ENCODE data around the gene FAT1.

Gene FAT1

GRCh38 chr4:186709517-186709916, 14.1 kb downstream of the FAT1 start:
- Histone ChIP-seq H3K9ac (ENCODE audit: insufficient read length, low read depth) (no peak overlapping the region), H3K4me1 (ENCODE audit: insufficient read depth, insufficient read length) (no peaks in the 10 kb centered on the region), H3K9me3 (ENCODE audit: insufficient read depth, low read length) (no peaks in the 10 kb centered on the region), H3K27me3 (ENCODE audit: insufficient read depth, insufficient read length) (no peaks in the 10 kb centered on the region), H3K4me3 (ENCODE audit: insufficient read length, low read depth) (no peak overlapping the region), H3K36me3 (ENCODE audit: insufficient read depth, insufficient read length, low read length) (peaks cover 44% of the 10 kb centered on the region)
- TF ChIP-seq ZNF274 (IDR thresholded peaks at IDR 0.05; ENCODE audit: low read depth, low read length) = no peak
- no peak for TF ChIP-seq YY1 (IDR thresholded peaks at IDR 0.05; ENCODE audit: insufficient read depth, insufficient read length)
- TF ChIP-seq SUZ12 (IDR thresholded peaks at IDR 0.05; ENCODE audit: extremely low read depth, insufficient read depth, insufficient read length) = no peak
- no peak for DNase-seq (ENCODE audit: low read depth, low spot score)

GRCh38 chr4:186708554-186708953, 15.1 kb downstream of the FAT1 start:
- H3K9me3 ChIP-seq (ENCODE audit: insufficient read depth, low read length) = no peaks in the 10 kb centered on the region
- TF ChIP-seq SUZ12 (IDR thresholded peaks at IDR 0.05; ENCODE audit: extremely low read depth, insufficient read depth, insufficient read length) (no peak), YY1 (IDR thresholded peaks at IDR 0.05; ENCODE audit: insufficient read depth, insufficient read length) (no peak), ZNF274 (IDR thresholded peaks at IDR 0.05; ENCODE audit: low read depth, low read length) (no peak)
- no peak overlapping the region for H3K9ac ChIP-seq (ENCODE audit: insufficient read length, low read depth)
- peaks cover 51% of the 10 kb centered on the region for H3K36me3 ChIP-seq (ENCODE audit: insufficient read depth, insufficient read length, low read length)
- no peaks in the 10 kb centered on the region for H3K27me3 ChIP-seq (ENCODE audit: insufficient read depth, insufficient read length)
- DNase-seq (ENCODE audit: low read depth, low spot score) = no peak
- H3K4me3 ChIP-seq (ENCODE audit: insufficient read length, low read depth) = no peak overlapping the region
- H3K4me1 ChIP-seq (ENCODE audit: insufficient read depth, insufficient read length) = no peaks in the 10 kb centered on the region

GRCh38 chr4:186707996-186708395, 15.7 kb downstream of the FAT1 start:
- Histone ChIP-seq H3K4me3 (ENCODE audit: insufficient read length, low read depth) (no peak overlapping the region), H3K4me1 (ENCODE audit: insufficient read depth, insufficient read length) (peaks cover under 1% of the 10 kb centered on the region), H3K9me3 (ENCODE audit: insufficient read depth, low read length) (no peaks in the 10 kb centered on the region), H3K27me3 (ENCODE audit: insufficient read depth, insufficient read length) (no peaks in the 10 kb centered on the region), H3K36me3 (ENCODE audit: insufficient read depth, insufficient read length, low read length) (peaks cover 54% of the 10 kb centered on the region), H3K9ac (ENCODE audit: insufficient read length, low read depth) (no peak overlapping the region)
- TF ChIP-seq YY1 (IDR thresholded peaks at IDR 0.05; ENCODE audit: insufficient read depth, insufficient read length) (no peak), SUZ12 (IDR thresholded peaks at IDR 0.05; ENCODE audit: extremely low read depth, insufficient read depth, insufficient read length) (no peak)
- no peak for DNase-seq (ENCODE audit: low read depth, low spot score)

- Histone ChIP-seq H3K9ac (ENCODE audit: insufficient read length, low read depth) (no peak overlapping the region), H3K4me1 (ENCODE audit: insufficient read depth, insufficient read length) (peaks cover 3% of the 10 kb centered on the region), H3K36me3 (ENCODE audit: insufficient read depth, insufficient read length, low read length) (peaks cover 54% of the 10 kb centered on the region), H3K4me3 (ENCODE audit: insufficient read length, low read depth) (no peak overlapping the region), H3K27me3 (ENCODE audit: insufficient read depth, insufficient read length) (no peaks in the 10 kb centered on the region), H3K9me3 (ENCODE audit: insufficient read depth, low read length) (no peaks in the 10 kb centered on the region)
- TF ChIP-seq SUZ12 (IDR thresholded peaks at IDR 0.05; ENCODE audit: extremely low read depth, insufficient read depth, insufficient read length) (no peak), YY1 (IDR thresholded peaks at IDR 0.05; ENCODE audit: insufficient read depth, insufficient read length) (no peak), ZNF274 (IDR thresholded peaks at IDR 0.05; ENCODE audit: low read depth, low read length) (no peak)
- DNase-seq (ENCODE audit: low read depth, low spot score) = no peak
These were observed 16.1 kb downstream of the FAT1 start for GRCh38 chr4:186707574-186707973.

GRCh38 chr4:186704057-186704456, 19.6 kb downstream of the FAT1 start:
- Histone ChIP-seq H3K9ac (ENCODE audit: insufficient read length, low read depth) (no peak overlapping the region), H3K4me1 (ENCODE audit: insufficient read depth, insufficient read length) (peaks cover 8% of the 10 kb centered on the region), H3K4me3 (ENCODE audit: insufficient read length, low read depth) (no peak overlapping the region), H3K9me3 (ENCODE audit: insufficient read depth, low read length) (no peaks in the 10 kb centered on the region), H3K27me3 (ENCODE audit: insufficient read depth, insufficient read length) (no peaks in the 10 kb centered on the region), H3K36me3 (ENCODE audit: insufficient read depth, insufficient read length, low read length) (peaks cover 65% of the 10 kb centered on the region)
- DNase-seq (ENCODE audit: low read depth, low spot score) = no peak
- TF ChIP-seq YY1 (IDR thresholded peaks at IDR 0.05; ENCODE audit: insufficient read depth, insufficient read length) (no peak), SUZ12 (IDR thresholded peaks at IDR 0.05; ENCODE audit: extremely low read depth, insufficient read depth, insufficient read length) (no peak), ZNF274 (IDR thresholded peaks at IDR 0.05; ENCODE audit: low read depth, low read length) (no peak)

GRCh38 chr4:186703510-186703909, 20.1 kb downstream of the FAT1 start:
- peaks cover 60% of the 10 kb centered on the region for H3K36me3 ChIP-seq (ENCODE audit: insufficient read depth, insufficient read length, low read length)
- no peaks in the 10 kb centered on the region for H3K27me3 ChIP-seq (ENCODE audit: insufficient read depth, insufficient read length)
- no peak overlapping the region for H3K4me3 ChIP-seq (ENCODE audit: insufficient read length, low read depth)
- no peak for DNase-seq (ENCODE audit: low read depth, low spot score)
- no peak for TF ChIP-seq ZNF274 (IDR thresholded peaks at IDR 0.05; ENCODE audit: low read depth, low read length)
- no peak for TF ChIP-seq YY1 (IDR thresholded peaks at IDR 0.05; ENCODE audit: insufficient read depth, insufficient read length)
- TF ChIP-seq SUZ12 (IDR thresholded peaks at IDR 0.05; ENCODE audit: extremely low read depth, insufficient read depth, insufficient read length) = no peak
- peaks cover 8% of the 10 kb centered on the region for H3K4me1 ChIP-seq (ENCODE audit: insufficient read depth, insufficient read length)
- H3K9ac ChIP-seq (ENCODE audit: insufficient read length, low read depth) = no peak overlapping the region
- H3K9me3 ChIP-seq (ENCODE audit: insufficient read depth, low read length) = no peaks in the 10 kb centered on the region

GRCh38 chr4:186702940-186703339, 20.7 kb downstream of the FAT1 start:
- Histone ChIP-seq H3K27me3 (ENCODE audit: insufficient read depth, insufficient read length) (no peaks in the 10 kb centered on the region), H3K9me3 (ENCODE audit: insufficient read depth, low read length) (no peaks in the 10 kb centered on the region), H3K36me3 (ENCODE audit: insufficient read depth, insufficient read length, low read length) (peaks cover 58% of the 10 kb centered on the region), H3K4me3 (ENCODE audit: insufficient read length, low read depth) (no peak overlapping the region), H3K9ac (ENCODE audit: insufficient read length, low read depth) (no peak overlapping the region), H3K4me1 (ENCODE audit: insufficient read depth, insufficient read length) (peaks cover 8% of the 10 kb centered on the region)
- DNase-seq (ENCODE audit: low read depth, low spot score) = no peak
- TF ChIP-seq ZNF274 (IDR thresholded peaks at IDR 0.05; ENCODE audit: low read depth, low read length) = no peak
- TF ChIP-seq SUZ12 (IDR thresholded peaks at IDR 0.05; ENCODE audit: extremely low read depth, insufficient read depth, insufficient read length) = no peak
- TF ChIP-seq YY1 (IDR thresholded peaks at IDR 0.05; ENCODE audit: insufficient read depth, insufficient read length) = no peak

- peaks cover 58% of the 10 kb centered on the region for H3K36me3 ChIP-seq (ENCODE audit: insufficient read depth, insufficient read length, low read length)
These were observed 21.4 kb downstream of the FAT1 start for GRCh38 chr4:186702297-186702696.

More at GRCh38 chr4:186702297-186702696, 21.4 kb downstream of the FAT1 start:
- H3K9me3 ChIP-seq (ENCODE audit: insufficient read depth, low read length) = no peaks in the 10 kb centered on the region
- TF ChIP-seq ZNF274 (IDR thresholded peaks at IDR 0.05; ENCODE audit: low read depth, low read length) = no peak
- no peak for TF ChIP-seq YY1 (IDR thresholded peaks at IDR 0.05; ENCODE audit: insufficient read depth, insufficient read length)
- no peak for TF ChIP-seq SUZ12 (IDR thresholded peaks at IDR 0.05; ENCODE audit: extremely low read depth, insufficient read depth, insufficient read length)
- no peaks in the 10 kb centered on the region for H3K27me3 ChIP-seq (ENCODE audit: insufficient read depth, insufficient read length)
- peaks cover 8% of the 10 kb centered on the region for H3K4me1 ChIP-seq (ENCODE audit: insufficient read depth, insufficient read length)
- no peak for DNase-seq (ENCODE audit: low read depth, low spot score)
- H3K9ac ChIP-seq (ENCODE audit: insufficient read length, low read depth) = no peak overlapping the region
- no peak overlapping the region for H3K4me3 ChIP-seq (ENCODE audit: insufficient read length, low read depth)

Data from NT2/D1 (cell line).